K562 (cell line): ENCODE data around the gene TRMT44.

Experiments used
- MLLT1 ChIP-seq, 2 experiments: fragments of 450-650 bp; IDR thresholded peaks; 2 replicates each; pipeline ENCODE4 v1.6.1; 2016
- ZNF384 ChIP-seq: IDR thresholded peaks from 2 replicates; pipeline ENCODE4 v1.6.1; 2012; ENCODE audit warnings: low read depth, low read length, improper control_type of control experiment

GRCh38 chr4:8411351-8412180 lies 29.0 kb upstream of the TRMT44 start:
- no peak for TF ChIP-seq MLLT1 (IDR thresholded peaks at IDR 0.05)
- no peak for TF ChIP-seq ZNF384
